Stimulated activated CD4-positive, alpha-beta T cell treated with anti-CD3 and anti-CD28 coated beads, Interleukin-4, amount 100 ng/mL, for 48 hours (primary cell): Measurements from ENCODE around the gene MAP3K5.

Experiments used
- DNase-seq, 2 donors: peaks; one replicate each; pipeline ENCODE4 v3.0.0-alpha.2; 2020; ENCODE audit warnings: low read depth in 2 of 2

MAP3K5 gene

GRCh38 chr6:136647363-136647852 lies 144.9 kb downstream of the MAP3K5 start:
- peak in 1 of 2 donors; percentile 30 for DNase-seq

DNA sequence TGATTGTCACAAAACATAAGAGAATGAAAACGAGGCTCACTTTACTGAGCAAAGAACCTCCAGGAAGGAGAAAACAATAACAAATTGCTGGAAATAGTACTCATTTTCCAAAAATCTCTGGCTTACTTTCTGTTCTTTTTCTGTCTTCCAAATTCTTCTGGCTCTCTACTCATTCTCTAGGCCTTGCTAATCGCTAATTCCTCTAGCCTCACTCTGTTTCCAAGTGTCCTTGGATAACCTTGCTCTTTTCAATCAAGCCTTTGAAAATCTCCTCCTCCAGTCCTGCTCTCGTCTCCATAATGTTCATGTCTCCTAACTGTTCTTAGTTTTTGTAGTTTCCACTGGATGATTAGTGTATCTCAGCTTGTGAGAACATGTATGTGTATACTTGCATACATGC lies 145.9 kb downstream of the MAP3K5 start:
- DNase-seq: no peak

GRCh38 chr6:136644597-136644952 lies 147.7 kb downstream of the MAP3K5 start:
- DNase-seq: no peak

- peak; percentile 78 to 82 for DNase-seq
These were observed 148.3 kb downstream of the MAP3K5 start for GRCh38 chr6:136643850-136644596.

GRCh38 chr6:136641873-136642465 lies 150.3 kb downstream of the MAP3K5 start:
- no peak for DNase-seq

DNA sequence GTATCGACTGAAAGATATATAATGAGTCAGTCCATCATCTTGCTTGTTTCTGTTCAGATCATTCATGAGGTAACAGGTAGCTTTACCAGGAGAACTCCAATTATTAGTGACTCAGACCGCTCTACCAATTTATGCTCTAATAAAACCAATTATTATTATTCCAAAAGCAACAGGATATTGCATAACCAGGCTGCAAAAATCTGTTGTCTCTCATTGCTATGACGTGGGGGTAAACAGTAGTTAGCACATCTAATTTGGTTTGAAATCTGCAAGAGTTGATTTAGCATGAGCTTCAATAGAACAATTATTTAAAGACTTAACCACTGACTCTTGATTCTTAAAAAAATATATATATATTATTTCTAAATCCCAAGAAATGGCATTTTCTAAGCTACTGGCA lies 151.1 kb downstream of the MAP3K5 start:
- no peak for DNase-seq

- no peak for DNase-seq
These were observed 152.0 kb downstream of the MAP3K5 start for GRCh38 chr6:136640132-136640915.

DNA sequence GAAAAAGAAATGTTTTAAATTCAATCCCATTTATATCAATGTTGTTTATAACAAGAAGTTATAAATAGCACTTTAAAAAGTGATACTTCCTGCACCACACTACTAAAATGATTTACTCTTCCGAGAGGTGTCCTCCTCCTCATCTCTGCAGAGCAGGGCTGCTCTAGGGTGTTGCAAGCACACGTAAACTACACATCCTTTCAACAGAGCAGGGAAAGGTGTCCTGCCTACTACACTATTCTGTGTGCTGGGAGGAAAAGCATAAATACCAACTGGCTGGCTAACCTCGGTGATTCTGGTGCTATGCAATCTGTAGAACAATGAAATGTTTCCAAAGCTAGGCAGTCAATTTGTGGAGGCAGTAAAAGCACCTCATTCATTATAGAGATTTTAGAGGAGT lies 152.6 kb downstream of the MAP3K5 start:
- DNase-seq: no peak

DNA sequence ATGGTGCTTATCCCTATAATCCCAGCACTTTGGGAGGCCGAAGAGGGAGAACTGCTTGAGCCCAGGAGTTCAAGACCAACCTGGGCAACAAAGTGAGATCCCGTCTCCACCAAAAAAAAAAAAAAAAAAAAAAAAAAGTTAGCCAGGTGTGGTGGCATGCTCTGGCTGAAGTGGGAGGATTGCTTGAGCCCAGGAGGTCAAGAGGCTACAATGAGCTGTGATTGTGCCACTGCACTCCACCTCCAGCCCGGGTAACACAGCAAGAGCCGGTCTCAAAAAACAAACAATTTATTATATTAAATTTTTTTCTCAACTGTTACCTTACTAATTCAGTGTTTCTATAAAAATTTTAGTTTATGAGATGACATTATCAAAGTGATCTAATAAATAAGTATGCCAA lies 156.7 kb downstream of the MAP3K5 start:
- no peak for DNase-seq

DNA sequence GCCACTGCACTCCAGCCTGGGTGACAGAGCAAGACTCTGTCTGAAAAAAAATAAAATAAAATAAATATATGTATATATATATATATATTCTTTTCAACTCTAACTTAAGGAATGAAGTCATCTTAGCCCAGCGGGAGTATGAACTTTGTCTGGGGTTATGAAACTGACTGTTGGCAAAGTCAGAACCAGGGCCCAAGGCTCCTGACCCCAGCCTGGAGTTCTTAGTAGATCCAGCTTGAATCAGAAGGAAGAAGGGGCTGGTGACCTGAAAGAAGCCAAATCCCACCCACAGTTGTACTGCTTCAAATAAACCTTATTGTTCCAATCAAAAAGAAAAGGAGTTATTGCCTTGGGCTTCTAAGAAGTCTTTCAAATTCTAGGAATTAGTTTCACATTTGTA lies 158.9 kb downstream of the MAP3K5 start:
- DNase-seq: no peak

DNA sequence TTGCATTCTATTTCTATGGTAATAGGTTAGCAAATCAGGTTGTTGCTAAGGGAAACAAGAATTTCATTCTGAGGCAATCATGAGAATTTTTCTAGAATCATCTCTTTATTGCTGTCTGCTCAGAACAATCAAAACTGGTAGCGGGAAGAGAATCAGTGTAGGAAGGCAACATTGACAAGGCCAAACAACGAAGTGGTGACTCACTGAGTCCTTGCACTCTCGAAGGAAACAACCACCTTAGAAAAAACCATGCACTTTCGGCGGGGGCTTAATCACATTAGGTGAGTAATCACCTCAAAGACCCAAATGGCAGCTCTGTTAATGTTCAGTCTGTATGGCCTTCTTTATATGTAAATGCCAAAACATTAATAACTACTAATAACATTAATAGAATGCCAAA lies 163.3 kb downstream of the MAP3K5 start:
- no peak for DNase-seq

- DNase-seq: no peak
These were observed 165.1 kb downstream of the MAP3K5 start for GRCh38 chr6:136627191-136627590.

- DNase-seq: no peak
These were observed 167.0 kb downstream of the MAP3K5 start for GRCh38 chr6:136625293-136625692.

DNA sequence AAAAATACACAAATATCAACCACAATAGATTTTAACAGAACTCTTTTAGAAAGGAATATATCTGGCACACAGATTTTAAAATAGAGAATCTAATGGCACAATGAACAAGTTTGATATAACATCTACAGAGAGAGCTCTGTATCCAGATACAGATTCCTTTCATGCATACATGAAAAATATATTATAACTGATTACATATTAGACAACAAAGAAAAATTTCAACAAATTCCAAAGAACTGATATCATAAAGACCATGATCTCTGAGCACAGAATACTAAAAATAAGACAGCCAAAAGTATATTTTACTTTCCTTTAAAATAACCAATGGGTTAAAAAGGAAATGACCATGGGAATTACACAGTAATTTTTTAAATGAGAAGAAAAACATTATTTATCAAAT lies 167.9 kb downstream of the MAP3K5 start:
- DNase-seq: no peak

GRCh38 chr6:136618086-136618485 lies 174.2 kb downstream of the MAP3K5 start:
- DNase-seq: no peak

GRCh38 chr6:136616527-136616926 lies 175.8 kb downstream of the MAP3K5 start:
- no peak for DNase-seq

DNA sequence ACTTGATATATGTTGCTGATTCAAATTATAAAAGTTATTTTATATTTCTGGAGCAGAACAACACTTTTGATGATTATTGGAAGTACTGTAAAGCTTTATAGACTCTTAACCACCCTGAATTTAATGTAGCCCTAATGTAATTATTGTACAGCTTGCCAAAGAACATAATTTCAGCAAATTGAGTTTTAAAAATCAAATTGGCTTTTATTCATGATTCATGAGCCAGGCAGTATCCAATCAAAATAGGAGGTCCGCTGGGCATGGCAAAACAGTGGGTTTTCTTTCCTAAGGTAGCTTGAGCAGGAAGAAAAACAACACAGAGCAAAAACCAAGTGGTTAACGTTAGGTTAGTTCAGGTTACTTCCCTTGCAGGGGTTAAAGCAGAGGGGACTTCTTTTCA lies 177.3 kb downstream of the MAP3K5 start:
- no peak for DNase-seq

DNA sequence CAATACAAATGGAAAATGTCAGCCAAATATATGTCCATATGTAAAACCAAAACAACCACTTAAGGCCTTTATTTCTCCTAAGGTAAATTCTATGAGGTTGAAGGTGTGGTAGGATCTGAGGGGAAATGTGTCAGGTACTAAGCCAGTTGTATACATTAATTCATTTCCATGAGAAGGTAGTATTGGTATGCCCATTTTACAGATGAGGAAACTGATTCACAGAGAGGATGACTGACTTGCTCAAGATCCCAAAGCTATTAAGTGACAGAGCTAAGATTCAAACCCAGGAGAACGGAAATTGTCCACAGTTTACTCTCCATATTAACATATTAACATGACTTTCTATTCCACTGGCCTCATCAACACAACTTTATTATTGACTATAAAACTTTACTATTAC lies 177.9 kb downstream of the MAP3K5 start:
- no peak for DNase-seq

DNA sequence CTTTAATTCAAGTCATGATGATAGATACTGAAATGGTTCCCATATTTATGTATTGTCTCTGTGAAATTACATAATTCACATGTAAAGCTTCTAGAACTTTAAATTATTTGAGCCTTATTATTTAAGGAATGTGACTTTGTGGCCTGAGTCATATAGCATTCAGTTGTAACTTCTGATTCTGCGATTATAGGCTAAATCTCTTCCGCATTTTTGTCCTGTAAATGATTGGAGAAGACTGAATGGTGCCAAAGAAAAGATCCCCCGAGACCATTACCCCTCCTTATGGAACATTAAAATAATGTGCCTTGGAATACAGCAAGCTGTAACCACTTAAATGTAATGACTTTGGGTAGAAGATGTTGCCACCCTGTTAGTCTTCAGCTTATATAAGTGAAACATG lies 178.8 kb downstream of the MAP3K5 start:
- no peak for DNase-seq

DNA sequence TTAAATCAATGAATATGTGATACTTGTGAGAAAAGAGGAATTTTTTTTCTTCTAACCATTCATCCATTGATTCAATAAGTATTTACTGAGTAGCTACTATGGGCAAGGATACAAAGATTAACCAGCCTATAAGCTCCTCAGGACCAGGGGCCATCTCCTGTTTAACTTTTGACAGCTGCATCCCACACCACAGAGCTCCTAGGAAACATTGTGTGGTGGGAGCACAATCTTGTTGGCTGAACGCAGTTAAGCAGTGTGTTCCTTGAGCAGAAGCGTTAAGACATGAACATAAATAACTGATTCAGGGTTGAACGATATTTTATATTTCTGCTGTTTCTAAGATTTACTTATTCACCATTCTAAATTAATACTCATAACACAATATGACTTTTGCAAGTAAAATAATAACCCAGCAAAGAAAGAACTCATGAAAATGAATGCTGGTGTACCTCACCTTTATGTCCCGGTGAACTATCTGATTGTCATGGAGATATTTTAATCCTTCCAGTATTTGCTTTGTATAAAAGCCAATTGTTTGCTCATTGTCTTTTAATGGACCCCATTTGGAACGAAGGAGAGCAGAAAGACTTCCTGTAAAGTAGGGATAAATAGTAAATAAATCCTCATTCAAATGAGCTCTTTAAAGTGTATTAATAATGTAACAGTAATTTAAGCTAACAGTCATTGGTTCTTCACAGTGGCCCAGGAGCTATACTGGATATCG lies 179.4 kb downstream of the MAP3K5 start:
- no peak for DNase-seq

DNA sequence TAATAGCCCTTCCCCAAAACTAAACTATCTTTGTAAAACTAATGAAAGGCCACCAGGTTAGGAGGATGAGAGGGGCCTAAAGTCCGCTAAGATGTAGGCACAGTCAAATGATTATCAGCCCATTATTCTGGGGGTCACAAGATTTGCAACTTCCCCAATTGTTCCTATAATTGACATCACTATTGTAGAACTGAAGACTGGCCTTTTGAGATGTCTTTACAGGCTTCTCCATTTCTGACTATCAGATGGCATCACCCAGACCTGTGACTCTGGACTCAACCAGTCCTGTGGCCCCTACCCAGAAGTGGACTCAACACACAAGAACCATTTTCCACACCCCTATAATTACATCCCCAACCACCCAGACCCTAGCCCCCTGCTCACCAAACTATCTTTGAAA lies 180.5 kb downstream of the MAP3K5 start:
- no peak for DNase-seq

GRCh38 chr6:136611133-136611532 lies 181.1 kb downstream of the MAP3K5 start:
- no peak for DNase-seq
